Ramos (cell line): Measurements from ENCODE around the gene PLA2G4F.

Source experiments
- in situ Hi-C: fragments of 300-500 bp; cut with MboI; formaldehyde crosslinking; loops from one replicate; pipeline ENCODE4 v1.14.3; 2022; ENCODE audit warnings: low sequenced_read_pairs; ENCODE audit not compliant: unreplicated experiment

Gene PLA2G4F

GRCh38 chr15:42133886-42134502, 22.4 kb downstream of the PLA2G4F start:
- in situ Hi-C loops: no loop called here

- in situ Hi-C loops: no loop called here
Observed at GRCh38 chr15:42133356-42133755, 23.1 kb downstream of the PLA2G4F start.

DNA sequence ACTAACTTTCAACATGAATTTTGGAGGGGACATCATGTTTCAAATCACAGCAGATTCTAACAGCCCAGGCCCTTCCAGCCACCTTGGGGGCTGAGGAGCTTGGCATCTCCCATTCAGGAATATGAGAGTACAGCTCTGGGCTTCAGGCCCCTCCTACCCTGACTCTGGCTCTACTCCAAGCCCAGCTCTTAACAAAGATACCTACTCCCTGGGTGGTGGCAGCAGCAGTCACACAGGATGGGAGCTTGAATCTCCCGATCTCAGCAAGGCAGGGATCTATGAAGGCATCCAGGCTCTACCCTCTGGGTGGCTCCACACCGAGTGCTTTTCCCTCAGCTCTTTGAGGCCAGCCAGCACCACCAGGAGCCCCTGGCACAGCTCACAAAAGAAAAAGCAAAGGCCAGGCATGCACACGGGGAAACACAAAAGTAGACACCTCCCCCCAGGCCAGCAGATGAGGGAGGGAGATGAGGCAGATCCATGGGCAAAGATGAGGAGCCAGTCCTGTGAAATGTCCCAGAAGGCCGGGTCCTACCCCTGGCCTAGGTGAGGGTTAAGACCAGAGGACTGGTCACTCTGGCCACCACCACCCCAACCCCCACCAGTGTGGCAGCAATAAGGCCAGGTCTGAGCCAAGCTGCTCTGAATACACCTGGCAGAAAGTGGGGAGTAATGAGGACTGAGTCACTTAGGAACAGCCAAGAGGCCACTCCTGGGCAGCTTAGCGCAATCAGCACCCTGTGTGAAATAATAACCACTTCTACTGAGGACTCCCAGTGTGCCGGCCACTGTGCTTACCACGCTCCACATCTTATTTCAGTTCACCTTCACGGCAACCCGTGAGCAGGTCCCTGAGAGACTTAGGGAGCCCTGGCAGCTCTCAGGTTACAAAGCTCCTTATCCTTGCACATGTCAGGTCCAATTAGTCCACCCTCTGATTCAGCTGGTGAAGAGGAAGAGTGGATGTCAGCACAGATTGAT, 24.3 kb downstream of the PLA2G4F start:
- in situ Hi-C loops: no loop called here

GRCh38 chr15:42131006-42131405, 25.4 kb downstream of the PLA2G4F start:
- in situ Hi-C loops: no loop called here

DNA sequence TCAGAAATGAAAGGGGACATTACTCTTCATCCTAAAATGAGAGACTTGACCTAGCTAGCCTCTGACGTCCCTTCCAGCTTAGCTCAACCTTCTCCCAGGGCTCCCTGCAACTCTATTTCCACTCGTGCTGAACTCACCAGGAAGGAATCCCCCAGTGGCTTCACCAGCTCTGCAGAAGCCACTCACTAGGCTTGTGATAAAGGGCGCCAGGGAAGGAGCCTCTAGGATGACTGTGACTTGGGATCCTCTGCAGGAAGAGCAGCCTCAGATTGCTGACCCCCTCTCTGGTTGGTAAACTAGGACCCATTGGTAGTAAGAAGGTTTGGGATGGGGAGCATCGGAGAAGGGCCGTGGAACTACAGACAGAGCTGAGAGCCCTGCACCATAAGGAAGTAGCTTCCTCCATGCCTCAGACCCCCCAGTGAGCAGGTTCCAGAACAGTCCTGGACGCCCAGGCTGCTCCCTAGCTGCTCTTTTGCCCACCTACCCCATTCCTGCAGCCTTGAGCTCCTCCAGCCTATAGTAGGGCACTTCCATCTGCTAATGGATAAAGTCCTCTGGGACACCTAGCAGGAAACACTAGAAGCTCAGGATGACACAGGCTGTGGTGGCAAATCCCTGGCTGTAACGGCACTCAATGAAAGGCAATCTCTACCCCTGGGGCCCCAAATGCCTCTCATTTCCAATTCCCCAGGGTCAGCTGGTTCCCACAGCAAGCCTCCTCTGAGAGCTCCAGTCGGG, 26.0 kb downstream of the PLA2G4F start:
- in situ Hi-C loops: no loop called here

- in situ Hi-C loops: no loop called here
Observed at GRCh38 chr15:42129364-42129763, 27.1 kb downstream of the PLA2G4F start.

GRCh38 chr15:42128476-42128875, 28.0 kb downstream of the PLA2G4F start:
- in situ Hi-C loops: no loop called here

DNA sequence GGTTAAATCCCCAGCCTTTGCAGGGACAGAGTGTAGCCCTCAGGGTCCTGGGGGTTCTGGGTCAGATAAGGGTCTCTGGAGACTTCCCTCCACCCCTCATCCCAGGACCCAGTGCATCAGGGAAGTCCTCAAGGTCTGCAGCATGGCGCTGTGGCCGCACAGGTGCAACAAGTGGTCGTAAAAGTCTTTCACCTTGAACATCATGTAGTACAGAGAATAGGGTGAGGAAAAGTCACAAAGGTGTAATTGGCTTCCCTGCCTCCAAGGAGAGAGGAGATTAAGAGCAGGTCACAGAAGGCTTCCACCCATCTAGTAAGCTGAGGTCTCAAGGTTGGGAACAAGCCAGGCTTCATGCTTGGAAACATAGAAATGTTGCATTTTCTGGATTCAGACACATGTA, 32.9 kb downstream of the PLA2G4F start:
- in situ Hi-C loops: no loop called here

DNA sequence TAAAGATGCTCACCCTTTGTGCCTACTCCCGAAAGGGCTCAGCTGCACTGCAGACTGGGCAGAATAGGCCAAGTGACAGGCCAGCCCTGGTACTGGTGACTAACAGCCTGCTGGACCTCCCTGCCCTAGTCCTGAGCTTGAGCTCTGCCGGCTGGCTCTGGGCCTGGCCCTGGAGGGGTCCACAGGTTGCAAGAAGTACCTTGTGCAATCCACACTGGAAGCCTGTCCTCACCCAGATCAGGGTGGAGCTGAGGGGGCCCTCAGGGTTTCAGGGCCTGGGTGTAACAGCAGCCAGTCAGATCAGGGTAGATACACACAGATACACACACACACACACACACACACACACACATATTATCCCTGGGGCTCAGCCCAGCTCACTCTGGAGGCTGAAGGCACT, 34.8 kb downstream of the PLA2G4F start:
- in situ Hi-C loops: no loop called here

- in situ Hi-C loops: no loop called here
Observed at GRCh38 chr15:42121021-42121420, 35.4 kb downstream of the PLA2G4F start.

GRCh38 chr15:42120285-42120684, 36.2 kb downstream of the PLA2G4F start:
- in situ Hi-C loops: no loop called here

GRCh38 chr15:42119446-42119760, 37.0 kb downstream of the PLA2G4F start:
- in situ Hi-C loops: no loop called here

- in situ Hi-C loops: no loop called here
Observed at GRCh38 chr15:42118650-42119445, 37.6 kb downstream of the PLA2G4F start.

GRCh38 chr15:42111924-42112323, 44.5 kb downstream of the PLA2G4F start:
- in situ Hi-C loops: no loop called here

GRCh38 chr15:42110367-42110766, 46.1 kb downstream of the PLA2G4F start:
- in situ Hi-C loops: no loop called here

DNA sequence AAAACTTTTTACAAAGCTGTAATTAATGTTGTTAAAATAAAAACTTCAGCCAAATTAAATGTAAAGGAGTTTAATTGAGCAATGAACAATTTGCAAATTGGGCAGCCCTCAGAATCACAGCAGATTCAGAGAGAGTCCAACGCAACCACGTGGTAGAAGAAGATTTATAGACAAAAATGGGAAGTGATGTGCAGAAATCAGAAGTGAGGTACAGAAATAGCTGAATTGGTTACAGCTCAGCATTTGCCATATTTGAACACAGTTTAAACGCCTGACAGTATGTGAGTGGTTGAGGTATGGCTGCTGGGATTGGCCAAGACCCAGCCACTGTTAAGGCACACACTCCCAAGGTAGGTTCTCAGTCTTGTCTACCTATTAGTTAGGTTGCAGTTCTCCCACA, 47.6 kb downstream of the PLA2G4F start:
- in situ Hi-C loops: no loop called here

- in situ Hi-C loops: no loop called here
Observed at GRCh38 chr15:42108189-42108588, 48.2 kb downstream of the PLA2G4F start.

- in situ Hi-C loops: no loop called here
Observed at GRCh38 chr15:42107473-42107872, 49.0 kb downstream of the PLA2G4F start.

DNA sequence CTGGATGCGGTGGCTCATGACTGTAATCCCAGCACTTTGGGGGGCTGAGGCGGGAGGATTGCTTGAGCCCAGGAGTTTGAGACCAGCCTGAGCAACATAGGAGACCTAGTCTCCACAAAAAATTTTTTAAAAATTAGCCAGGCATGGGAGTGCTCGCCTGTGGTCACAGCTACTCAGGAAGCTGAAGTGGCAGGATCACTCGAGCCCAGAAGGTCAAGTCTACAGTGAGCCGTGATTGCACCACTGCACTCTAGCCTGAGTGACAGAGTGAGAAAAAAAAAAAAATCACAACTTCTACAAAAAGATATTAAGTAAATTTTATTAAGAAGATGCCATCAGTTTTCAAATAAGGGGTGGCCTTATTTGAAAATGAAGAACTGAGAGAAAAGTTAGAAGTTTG, 50.1 kb downstream of the PLA2G4F start:
- in situ Hi-C loops: no loop called here
